Thoracic aorta (tissue), 2 donors: ENCODE measurements around the gene AFG3L2. TPM values are rescaled to one million over a fixed set of nuclear protein-coding genes. Genes with fewer than 3 reads are reported as not detected.

Experiments
- ATAC-seq: fragments of 150-250 bp; one replicate; pipeline ENCODE4 v1.8.0; 2017; ENCODE audit warnings: low read depth; ENCODE audit not compliant: insufficient number of reproducible peaks, low FRiP score
- DNase-seq: peaks from one replicate; pipeline ENCODE4 v3.0.0-alpha.2; 2020; ENCODE audit warnings: low spot score
- H3K27ac ChIP-seq, 2 donors: fragments of 200-600 bp; sonication (generic); 1 replicate in 1 of 2; 2 replicates in 1 of 2; pipeline ENCODE4 v1.5.1; 2016; ENCODE audit warnings: mild to moderate bottlenecking in 2 of 2, moderate library complexity in 2 of 2
- H3K27me3 ChIP-seq: fragments of 200-600 bp; sonication (generic); replicated peaks from 2 replicates; pipeline ENCODE4 v1.6.0; 2016; ENCODE audit warnings: mild to moderate bottlenecking; ENCODE audit not compliant: insufficient read depth
- H3K36me3 ChIP-seq: fragments of 200-600 bp; sonication (generic); one replicate; pipeline ENCODE4 v1.5.1; 2016
- H3K4me1 ChIP-seq, 2 donors: fragments of 200-600 bp; sonication (generic); 1 replicate in 1 of 2; 2 replicates in 1 of 2; pipeline versions ENCODE4 v1.5.1 to v1.6.0; 2016; ENCODE audit warnings: low read depth in 2 of 2, mild to moderate bottlenecking in 1 of 2; ENCODE audit not compliant: control insufficient read depth in 1 of 2
- H3K4me3 ChIP-seq: fragments of 200-600 bp; sonication (generic); 2 replicates; pipeline ENCODE4 v1.5.1; 2016; ENCODE audit warnings: mild to moderate bottlenecking
- H3K9me3 ChIP-seq: fragments of 200-600 bp; sonication (generic); 2 replicates; pipeline ENCODE4 v1.5.1; 2016
- total RNA-seq, 2 donors: library from RNA; depleted of rRNA; stranded (reverse); fragments of >200 nt; gene quantifications; one replicate each; pipeline versions ENCODE4 v1.1.0 to v1.2.3, GENCODE V29; 2016
- TF ChIP-seq, protein P1 (sequence below): fragments of 200-600 bp; sonication (generic); IDR thresholded peaks from one replicate; pipeline ENCODE4 v1.5.1; 2019; ENCODE audit warnings: antibody characterized with exemption

The AFG3L2 gene
- total RNA-seq, 2 donors from 2014 or later: 24.2 to 58.1 TPM

DNA sequence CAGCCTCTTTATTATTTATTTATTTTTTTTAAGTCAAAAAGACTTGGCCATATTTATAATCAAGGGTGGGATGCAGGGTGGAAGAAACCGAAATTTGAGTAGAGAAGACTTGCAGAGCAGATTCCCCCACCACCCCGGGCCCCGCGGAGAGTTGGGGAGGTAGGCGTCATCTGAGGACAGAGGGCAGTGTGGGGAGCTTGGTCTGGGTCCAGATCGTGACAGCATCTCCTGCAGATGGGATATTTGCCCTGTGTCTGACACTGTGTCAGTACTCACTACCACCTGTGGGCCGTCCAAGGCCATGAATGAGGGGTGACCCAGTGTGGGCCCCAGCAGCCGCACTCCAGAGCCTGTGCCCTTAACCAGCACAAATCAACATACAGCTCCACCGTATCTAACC is 20.2 kb upstream of the AFG3L2 start:
- ATAC-seq: no peak
- Histone ChIP-seq H3K4me3 (no peak overlapping the region), H3K9me3 (no peaks in the 10 kb centered on the region), H3K27ac (no peak overlapping the region), H3K36me3 (no peaks in the 10 kb centered on the region), H3K4me1 (no peaks in the 10 kb centered on the region), H3K27me3 (no peaks in the 10 kb centered on the region)
- TF ChIP-seq, protein P1, sequence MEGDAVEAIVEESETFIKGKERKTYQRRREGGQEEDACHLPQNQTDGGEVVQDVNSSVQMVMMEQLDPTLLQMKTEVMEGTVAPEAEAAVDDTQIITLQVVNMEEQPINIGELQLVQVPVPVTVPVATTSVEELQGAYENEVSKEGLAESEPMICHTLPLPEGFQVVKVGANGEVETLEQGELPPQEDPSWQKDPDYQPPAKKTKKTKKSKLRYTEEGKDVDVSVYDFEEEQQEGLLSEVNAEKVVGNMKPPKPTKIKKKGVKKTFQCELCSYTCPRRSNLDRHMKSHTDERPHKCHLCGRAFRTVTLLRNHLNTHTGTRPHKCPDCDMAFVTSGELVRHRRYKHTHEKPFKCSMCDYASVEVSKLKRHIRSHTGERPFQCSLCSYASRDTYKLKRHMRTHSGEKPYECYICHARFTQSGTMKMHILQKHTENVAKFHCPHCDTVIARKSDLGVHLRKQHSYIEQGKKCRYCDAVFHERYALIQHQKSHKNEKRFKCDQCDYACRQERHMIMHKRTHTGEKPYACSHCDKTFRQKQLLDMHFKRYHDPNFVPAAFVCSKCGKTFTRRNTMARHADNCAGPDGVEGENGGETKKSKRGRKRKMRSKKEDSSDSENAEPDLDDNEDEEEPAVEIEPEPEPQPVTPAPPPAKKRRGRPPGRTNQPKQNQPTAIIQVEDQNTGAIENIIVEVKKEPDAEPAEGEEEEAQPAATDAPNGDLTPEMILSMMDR: no peak
- DNase-seq: no peak

- TF ChIP-seq, protein P1: no peak
- Histone ChIP-seq H3K27me3 (no peaks in the 10 kb centered on the region), H3K9me3 (no peaks in the 10 kb centered on the region), H3K4me1 (no peaks in the 10 kb centered on the region), H3K36me3 (no peaks in the 10 kb centered on the region), H3K27ac (no peak overlapping the region), H3K4me3 (no peak overlapping the region)
- no peak for ATAC-seq
- no peak for DNase-seq
These were observed 17.4 kb upstream of the AFG3L2 start for GRCh38 chr18:12394428-12394827.

DNA sequence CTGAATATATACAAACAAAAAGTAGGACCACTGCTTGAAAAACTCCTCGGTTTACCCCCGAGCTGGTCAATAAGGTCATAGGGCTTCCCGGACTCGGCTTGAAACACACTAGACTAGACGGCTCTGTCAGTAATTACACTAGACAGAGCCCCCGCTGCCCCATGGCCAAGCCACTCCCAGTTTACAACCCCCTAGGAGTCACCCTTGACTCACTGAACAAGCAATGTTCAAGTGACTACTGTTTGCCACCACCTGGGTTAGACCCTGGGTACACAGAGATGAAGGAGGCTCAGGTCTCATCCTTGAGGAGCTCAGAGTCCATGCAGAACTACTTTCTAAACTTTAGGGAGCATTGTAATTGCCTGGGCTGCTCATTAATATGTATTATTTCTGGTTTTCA is 17.0 kb upstream of the AFG3L2 start:
- ATAC-seq: no peak
- H3K4me3 ChIP-seq: no peak overlapping the region
- H3K27me3 ChIP-seq: no peaks in the 10 kb centered on the region
- DNase-seq: no peak
- no peak overlapping the region for H3K27ac ChIP-seq
- no peaks in the 10 kb centered on the region for H3K9me3 ChIP-seq
- TF ChIP-seq, protein P1: no peak
- no peaks in the 10 kb centered on the region for H3K36me3 ChIP-seq
- H3K4me1 ChIP-seq: no peaks in the 10 kb centered on the region

DNA sequence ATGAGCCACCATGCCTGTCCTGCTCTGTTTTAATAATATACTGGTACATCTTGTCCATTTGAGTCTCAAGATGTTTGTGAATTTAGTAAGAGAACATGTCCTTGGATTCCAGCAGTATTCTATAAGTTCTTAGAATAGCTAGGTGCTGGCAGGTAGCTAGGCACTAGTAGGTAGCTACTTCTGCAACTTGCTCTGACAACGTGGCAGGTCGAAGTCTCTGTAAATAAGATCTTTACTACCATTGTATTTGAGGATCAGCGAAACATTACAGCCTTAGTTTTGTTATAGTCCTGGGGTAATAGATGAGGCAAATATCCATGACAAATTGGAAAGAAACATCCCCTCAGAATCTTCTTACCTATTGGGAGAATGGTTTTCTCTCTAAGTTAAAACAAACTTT is 16.5 kb upstream of the AFG3L2 start:
- ATAC-seq (no peak), DNase-seq (no peak)
- no peak overlapping the region for H3K27ac ChIP-seq
- H3K9me3 ChIP-seq: no peaks in the 10 kb centered on the region
- H3K4me1 ChIP-seq: no peaks in the 10 kb centered on the region
- H3K36me3 ChIP-seq: no peaks in the 10 kb centered on the region
- H3K4me3 ChIP-seq: no peak overlapping the region
- TF ChIP-seq, protein P1: no peak
- H3K27me3 ChIP-seq: no peaks in the 10 kb centered on the region

- TF ChIP-seq, protein P1: peak; percentile 90
- ATAC-seq (peak; percentile 70), DNase-seq (no peak)
- H3K9me3 ChIP-seq: no peaks in the 10 kb centered on the region
- no peaks in the 10 kb centered on the region for H3K4me1 ChIP-seq
- H3K4me3 ChIP-seq: no peak overlapping the region
- no peak overlapping the region for H3K27ac ChIP-seq
- no peaks in the 10 kb centered on the region for H3K27me3 ChIP-seq
- no peaks in the 10 kb centered on the region for H3K36me3 ChIP-seq
These were observed 14.6 kb upstream of the AFG3L2 start for GRCh38 chr18:12391487-12392165.
